Measurements from ENCODE around the gene MTR. TPM values are rescaled to one million over a fixed set of nuclear protein-coding genes. Genes with fewer than 3 reads are reported as not detected.

MTR gene
- polyA plus RNA-seq, 2 donors: 2.4 to 3.6 TPM

- H3K4me3 ChIP-seq (ENCODE audit: low read depth in 1 of 2, low read length in 2 of 2): no peak overlapping the region
- H3K36me3 ChIP-seq (ENCODE audit: control insufficient read depth in 2 of 2, insufficient read depth in 2 of 2, low read length in 1 of 2): peaks cover 7 to 8% of the 10 kb centered on the region in 2 donors
- 85 to 92% methylated on average over 3 of the region's 3 CpGs for WGBS, 2 donors
- H3K9me3 ChIP-seq (ENCODE audit: control insufficient read depth in 2 of 2, insufficient read depth in 1 of 2, low read depth in 1 of 2, low read length in 1 of 2): no peaks in the 10 kb centered on the region
- no peaks in the 10 kb centered on the region for H3K27me3 ChIP-seq (ENCODE audit: control insufficient read depth in 1 of 2, insufficient read depth in 2 of 2, low read length in 2 of 2)
- no peaks in the 10 kb centered on the region for H3K4me1 ChIP-seq (ENCODE audit: control insufficient read depth in 2 of 2, insufficient read depth in 2 of 2, low read length in 1 of 2)
- no peak overlapping the region for H3K27ac ChIP-seq (ENCODE audit: low read depth in 2 of 2, low read length in 1 of 2)
Measured at GRCh38 chr1:236864211-236864610, 69.1 kb downstream of the MTR start.

- peaks cover 7% of the 10 kb centered on the region in 2 donors for H3K36me3 ChIP-seq (ENCODE audit: control insufficient read depth in 2 of 2, insufficient read depth in 2 of 2, low read length in 1 of 2)
Measured at GRCh38 chr1:236864996-236865817, 70.1 kb downstream of the MTR start.

GRCh38 chr1:236865818-236866155 lies 70.7 kb downstream of the MTR start:
- Histone ChIP-seq H3K36me3 (ENCODE audit: control insufficient read depth in 2 of 2, insufficient read depth in 2 of 2, low read length in 1 of 2) (peaks cover 5 to 7% of the 10 kb centered on the region in 2 donors), H3K4me1 (ENCODE audit: control insufficient read depth in 2 of 2, insufficient read depth in 2 of 2, low read length in 1 of 2) (no peaks in the 10 kb centered on the region), H3K4me3 (ENCODE audit: low read depth in 1 of 2, low read length in 2 of 2) (no peak overlapping the region), H3K27me3 (ENCODE audit: control insufficient read depth in 1 of 2, insufficient read depth in 2 of 2, low read length in 2 of 2) (no peaks in the 10 kb centered on the region), H3K27ac (ENCODE audit: low read depth in 2 of 2, low read length in 1 of 2) (no peak overlapping the region), H3K9me3 (ENCODE audit: control insufficient read depth in 2 of 2, insufficient read depth in 1 of 2, low read depth in 1 of 2, low read length in 1 of 2) (no peaks in the 10 kb centered on the region)
- WGBS, 2 donors: 95 to 97% methylated on average over 1 of the region's 1 CpG

More at GRCh38 chr1:236864996-236865817, 70.1 kb downstream of the MTR start:
- Histone ChIP-seq H3K27me3 (ENCODE audit: control insufficient read depth in 1 of 2, insufficient read depth in 2 of 2, low read length in 2 of 2) (no peaks in the 10 kb centered on the region), H3K27ac (ENCODE audit: low read depth in 2 of 2, low read length in 1 of 2) (no peak overlapping the region), H3K4me3 (ENCODE audit: low read depth in 1 of 2, low read length in 2 of 2) (no peak overlapping the region), H3K4me1 (ENCODE audit: control insufficient read depth in 2 of 2, insufficient read depth in 2 of 2, low read length in 1 of 2) (no peaks in the 10 kb centered on the region), H3K9me3 (ENCODE audit: control insufficient read depth in 2 of 2, insufficient read depth in 1 of 2, low read depth in 1 of 2, low read length in 1 of 2) (no peaks in the 10 kb centered on the region)
- WGBS, 2 donors: 61 to 74% methylated on average over 3 of the region's 3 CpGs

GRCh38 chr1:236868625-236869467 lies 73.8 kb downstream of the MTR start:
- H3K27me3 ChIP-seq (ENCODE audit: control insufficient read depth in 1 of 2, insufficient read depth in 2 of 2, low read length in 2 of 2): no peaks in the 10 kb centered on the region
- WGBS, 2 donors: 91 to 95% methylated on average over 6 of the region's 6 CpGs
- peaks cover 4 to 5% of the 10 kb centered on the region in 2 donors for H3K36me3 ChIP-seq (ENCODE audit: control insufficient read depth in 2 of 2, insufficient read depth in 2 of 2, low read length in 1 of 2)
- H3K9me3 ChIP-seq (ENCODE audit: control insufficient read depth in 2 of 2, insufficient read depth in 1 of 2, low read depth in 1 of 2, low read length in 1 of 2): no peaks in the 10 kb centered on the region
- no peaks in the 10 kb centered on the region for H3K4me1 ChIP-seq (ENCODE audit: control insufficient read depth in 2 of 2, insufficient read depth in 2 of 2, low read length in 1 of 2)
- no peak overlapping the region for H3K4me3 ChIP-seq (ENCODE audit: low read depth in 1 of 2, low read length in 2 of 2)
- H3K27ac ChIP-seq (ENCODE audit: low read depth in 2 of 2, low read length in 1 of 2): no peak overlapping the region

- 70 to 72% methylated on average over 2 of the region's 2 CpGs for WGBS, 2 donors
- Histone ChIP-seq H3K27me3 (ENCODE audit: control insufficient read depth in 1 of 2, insufficient read depth in 2 of 2, low read length in 2 of 2) (no peaks in the 10 kb centered on the region), H3K4me1 (ENCODE audit: control insufficient read depth in 2 of 2, insufficient read depth in 2 of 2, low read length in 1 of 2) (no peaks in the 10 kb centered on the region), H3K36me3 (ENCODE audit: control insufficient read depth in 2 of 2, insufficient read depth in 2 of 2, low read length in 1 of 2) (peaks cover 4 to 5% of the 10 kb centered on the region in 2 donors), H3K27ac (ENCODE audit: low read depth in 2 of 2, low read length in 1 of 2) (no peak overlapping the region), H3K9me3 (ENCODE audit: control insufficient read depth in 2 of 2, insufficient read depth in 1 of 2, low read depth in 1 of 2, low read length in 1 of 2) (no peaks in the 10 kb centered on the region), H3K4me3 (ENCODE audit: low read depth in 1 of 2, low read length in 2 of 2) (no peak overlapping the region)
Measured at GRCh38 chr1:236869911-236870310, 74.8 kb downstream of the MTR start.

GRCh38 chr1:236870721-236871120 lies 75.6 kb downstream of the MTR start:
- no peak overlapping the region for H3K4me3 ChIP-seq (ENCODE audit: low read depth in 1 of 2, low read length in 2 of 2)
- 88 to 91% methylated on average over 6 of the region's 6 CpGs for WGBS, 2 donors
- no peak overlapping the region for H3K27ac ChIP-seq (ENCODE audit: low read depth in 2 of 2, low read length in 1 of 2)

GRCh38 chr1:236872075-236872666 lies 77.1 kb downstream of the MTR start:
- 78 to 86% methylated on average over 5 of the region's 5 CpGs for WGBS, 2 donors
- no peak overlapping the region for H3K27ac ChIP-seq (ENCODE audit: low read depth in 2 of 2, low read length in 1 of 2)
- H3K27me3 ChIP-seq (ENCODE audit: control insufficient read depth in 1 of 2, insufficient read depth in 2 of 2, low read length in 2 of 2): no peaks in the 10 kb centered on the region
- H3K9me3 ChIP-seq (ENCODE audit: control insufficient read depth in 2 of 2, insufficient read depth in 1 of 2, low read depth in 1 of 2, low read length in 1 of 2): no peaks in the 10 kb centered on the region
- H3K4me3 ChIP-seq (ENCODE audit: low read depth in 1 of 2, low read length in 2 of 2): no peak overlapping the region
- no peaks in the 10 kb centered on the region for H3K4me1 ChIP-seq (ENCODE audit: control insufficient read depth in 2 of 2, insufficient read depth in 2 of 2, low read length in 1 of 2)
- peaks cover 0 to 2% of the 10 kb centered on the region in 2 donors for H3K36me3 ChIP-seq (ENCODE audit: control insufficient read depth in 2 of 2, insufficient read depth in 2 of 2, low read length in 1 of 2)

More at GRCh38 chr1:236870721-236871120, 75.6 kb downstream of the MTR start:
- no peaks in the 10 kb centered on the region for H3K4me1 ChIP-seq (ENCODE audit: control insufficient read depth in 2 of 2, insufficient read depth in 2 of 2, low read length in 1 of 2)
- peaks cover 2 to 4% of the 10 kb centered on the region in 2 donors for H3K36me3 ChIP-seq (ENCODE audit: control insufficient read depth in 2 of 2, insufficient read depth in 2 of 2, low read length in 1 of 2)
- no peaks in the 10 kb centered on the region for H3K27me3 ChIP-seq (ENCODE audit: control insufficient read depth in 1 of 2, insufficient read depth in 2 of 2, low read length in 2 of 2)
- no peaks in the 10 kb centered on the region for H3K9me3 ChIP-seq (ENCODE audit: control insufficient read depth in 2 of 2, insufficient read depth in 1 of 2, low read depth in 1 of 2, low read length in 1 of 2)

GRCh38 chr1:236875975-236876374 lies 80.9 kb downstream of the MTR start:
- H3K9me3 ChIP-seq (ENCODE audit: control insufficient read depth in 2 of 2, insufficient read depth in 1 of 2, low read depth in 1 of 2, low read length in 1 of 2): no peaks in the 10 kb centered on the region
- no peaks in the 10 kb centered on the region for H3K27me3 ChIP-seq (ENCODE audit: control insufficient read depth in 1 of 2, insufficient read depth in 2 of 2, low read length in 2 of 2)
- no peak overlapping the region for H3K27ac ChIP-seq (ENCODE audit: low read depth in 2 of 2, low read length in 1 of 2)
- H3K4me1 ChIP-seq (ENCODE audit: control insufficient read depth in 2 of 2, insufficient read depth in 2 of 2, low read length in 1 of 2): no peaks in the 10 kb centered on the region
- H3K36me3 ChIP-seq (ENCODE audit: control insufficient read depth in 2 of 2, insufficient read depth in 2 of 2, low read length in 1 of 2): no peaks in the 10 kb centered on the region
- H3K4me3 ChIP-seq (ENCODE audit: low read depth in 1 of 2, low read length in 2 of 2): no peak overlapping the region
- WGBS, 2 donors: 88 to 89% methylated on average over 5 of the region's 5 CpGs

GRCh38 chr1:236877661-236878060 lies 82.6 kb downstream of the MTR start:
- Histone ChIP-seq H3K27me3 (ENCODE audit: control insufficient read depth in 1 of 2, insufficient read depth in 2 of 2, low read length in 2 of 2) (no peaks in the 10 kb centered on the region), H3K4me3 (ENCODE audit: low read depth in 1 of 2, low read length in 2 of 2) (no peak overlapping the region), H3K4me1 (ENCODE audit: control insufficient read depth in 2 of 2, insufficient read depth in 2 of 2, low read length in 1 of 2) (no peaks in the 10 kb centered on the region), H3K36me3 (ENCODE audit: control insufficient read depth in 2 of 2, insufficient read depth in 2 of 2, low read length in 1 of 2) (peaks cover 0 to 2% of the 10 kb centered on the region in 2 donors), H3K27ac (ENCODE audit: low read depth in 2 of 2, low read length in 1 of 2) (no peak overlapping the region), H3K9me3 (ENCODE audit: control insufficient read depth in 2 of 2, insufficient read depth in 1 of 2, low read depth in 1 of 2, low read length in 1 of 2) (no peaks in the 10 kb centered on the region)
- 91 to 94% methylated on average over 2 of the region's 2 CpGs for WGBS, 2 donors

Data from esophagus (tissue), 2 donors.